ENCODE data around the gene ARHGEF19.

DNA sequence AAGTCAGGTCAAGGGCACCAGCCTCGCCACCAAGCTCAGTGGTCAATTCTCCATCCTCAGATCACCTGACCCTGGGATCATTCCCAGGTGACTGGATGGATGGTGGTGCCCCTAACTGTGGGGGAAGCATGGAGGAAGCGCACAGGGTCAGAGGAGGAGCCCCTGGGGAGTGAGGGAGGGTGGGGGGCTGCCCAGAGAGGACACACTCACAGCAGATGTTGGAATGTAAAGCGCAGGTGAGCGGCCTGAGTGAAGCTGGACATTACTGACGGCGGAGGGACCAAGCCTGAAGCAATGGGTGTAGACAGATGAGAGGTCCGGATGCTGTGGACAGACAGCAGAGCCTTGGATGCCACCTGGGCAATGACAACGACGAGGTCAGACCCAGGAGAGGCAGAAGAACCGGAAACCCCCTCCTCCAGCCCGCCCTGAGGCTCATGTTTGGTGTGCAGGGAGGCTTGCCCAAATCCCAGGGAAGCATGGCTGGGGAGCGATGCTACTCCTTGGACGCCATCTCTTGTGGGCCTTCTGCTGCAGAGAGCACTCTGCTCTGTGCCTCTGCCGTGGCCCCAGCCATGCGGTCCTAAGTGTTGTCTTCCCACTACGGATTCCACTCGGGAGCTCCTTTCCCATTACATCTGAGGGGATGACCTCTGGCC, 30.2 kb upstream of the ARHGEF19 start:
- TF ChIP-seq, protein P1, sequence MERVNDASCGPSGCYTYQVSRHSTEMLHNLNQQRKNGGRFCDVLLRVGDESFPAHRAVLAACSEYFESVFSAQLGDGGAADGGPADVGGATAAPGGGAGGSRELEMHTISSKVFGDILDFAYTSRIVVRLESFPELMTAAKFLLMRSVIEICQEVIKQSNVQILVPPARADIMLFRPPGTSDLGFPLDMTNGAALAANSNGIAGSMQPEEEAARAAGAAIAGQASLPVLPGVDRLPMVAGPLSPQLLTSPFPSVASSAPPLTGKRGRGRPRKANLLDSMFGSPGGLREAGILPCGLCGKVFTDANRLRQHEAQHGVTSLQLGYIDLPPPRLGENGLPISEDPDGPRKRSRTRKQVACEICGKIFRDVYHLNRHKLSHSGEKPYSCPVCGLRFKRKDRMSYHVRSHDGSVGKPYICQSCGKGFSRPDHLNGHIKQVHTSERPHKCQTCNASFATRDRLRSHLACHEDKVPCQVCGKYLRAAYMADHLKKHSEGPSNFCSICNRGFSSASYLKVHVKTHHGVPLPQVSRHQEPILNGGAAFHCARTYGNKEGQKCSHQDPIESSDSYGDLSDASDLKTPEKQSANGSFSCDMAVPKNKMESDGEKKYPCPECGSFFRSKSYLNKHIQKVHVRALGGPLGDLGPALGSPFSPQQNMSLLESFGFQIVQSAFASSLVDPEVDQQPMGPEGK (CRISPR knock-in tag; IDR thresholded peaks at IDR 0.05; ENCODE audit: borderline replicate concordance), result no peak
- no peak for TF ChIP-seq ZFP30 (CRISPR knock-in tag; IDR thresholded peaks at IDR 0.05)
